NCI-H526 (cell line): ENCODE data around the gene ZNF692.

Experiments
- DNase-seq, 2 experiments: peaks; one replicate each; lab custom pipeline; 2025; lab: John Stamatoyannopoulos, UW

ZNF692 gene

DNA sequence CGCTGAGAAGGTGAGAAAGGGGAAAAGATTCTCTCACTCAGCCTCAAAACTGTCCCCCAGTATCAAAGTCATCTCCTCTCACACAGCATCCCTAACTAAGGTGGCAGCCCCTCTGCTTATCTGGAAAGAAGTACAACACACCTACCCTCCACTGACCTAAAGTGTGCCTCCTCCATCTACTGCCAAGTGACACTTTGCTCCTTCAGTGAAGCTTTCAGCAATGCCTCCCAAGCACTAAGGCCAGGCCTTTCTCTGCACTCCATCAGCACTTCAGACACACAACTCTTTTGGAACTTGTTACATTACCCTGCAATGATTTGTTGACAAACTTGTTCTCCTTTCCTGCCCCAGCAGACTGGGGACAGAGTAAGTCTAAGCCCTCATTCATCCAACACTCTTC, 34.6 kb downstream of the ZNF692 start:
- DNase-seq = no peak

DNA sequence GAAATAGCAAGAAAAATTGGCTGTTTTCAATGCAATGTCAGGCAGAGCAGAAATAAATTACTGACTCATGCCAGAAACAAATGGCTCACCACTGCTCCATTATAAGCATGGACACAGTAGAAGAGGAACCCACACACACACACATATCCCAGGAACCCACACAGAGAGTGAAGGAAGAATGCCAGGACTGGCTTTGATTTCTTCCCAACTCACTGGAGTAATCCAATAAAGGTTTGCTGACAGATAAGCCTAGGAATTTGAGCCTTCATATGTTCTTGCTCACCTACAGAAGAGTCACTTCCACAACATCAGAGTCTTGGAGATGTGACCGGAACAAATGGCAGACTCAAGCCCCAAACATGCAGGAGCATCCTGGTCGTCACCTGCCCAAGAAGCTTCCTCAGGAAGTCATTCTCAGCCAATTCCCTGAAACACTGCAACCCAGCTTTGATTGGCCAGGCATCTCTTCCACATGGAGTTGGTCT, 35.3 kb downstream of the ZNF692 start:
- DNase-seq = no peak

DNA sequence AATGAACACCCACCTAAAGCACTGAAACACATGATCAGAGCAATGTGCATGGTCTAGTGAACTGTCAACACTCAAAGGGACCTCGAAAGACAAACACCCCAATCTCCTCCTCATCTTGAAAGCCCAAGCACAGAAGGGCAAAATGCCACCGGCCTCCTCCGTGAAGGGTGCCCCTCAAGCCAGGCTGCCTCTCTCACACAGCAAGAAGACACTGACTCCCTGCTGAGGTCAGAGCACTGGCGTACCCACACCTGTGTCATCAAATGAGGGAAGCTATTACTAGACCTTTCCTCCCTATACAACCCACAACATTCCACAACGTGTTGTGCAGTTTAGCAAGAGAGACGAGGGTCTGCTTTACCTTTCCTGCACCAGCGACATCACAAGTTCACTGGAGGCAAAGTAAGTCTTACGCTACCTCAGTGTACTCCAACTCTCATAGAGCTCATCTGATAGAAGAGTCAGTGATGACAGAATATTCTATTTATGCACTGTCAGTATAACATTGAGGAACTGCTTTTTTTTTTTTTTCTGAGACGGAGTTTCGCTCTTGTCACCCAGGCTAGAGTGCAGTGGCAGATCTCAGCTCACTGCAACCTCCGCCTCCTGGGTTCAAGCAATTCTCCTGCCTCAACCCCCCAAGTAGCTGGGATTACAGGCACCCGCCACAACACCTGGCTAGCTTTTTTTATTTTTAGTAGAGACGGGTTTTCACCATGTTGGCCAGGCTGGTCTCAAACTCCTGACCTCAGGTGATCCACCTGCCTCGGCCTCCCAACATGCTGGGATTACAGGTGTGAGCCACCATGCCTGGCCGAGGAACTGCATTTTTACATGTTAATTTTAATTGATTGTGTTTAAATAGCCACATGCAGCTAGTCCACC, 36.5 kb downstream of the ZNF692 start:
- DNase-seq = no peak

DNA sequence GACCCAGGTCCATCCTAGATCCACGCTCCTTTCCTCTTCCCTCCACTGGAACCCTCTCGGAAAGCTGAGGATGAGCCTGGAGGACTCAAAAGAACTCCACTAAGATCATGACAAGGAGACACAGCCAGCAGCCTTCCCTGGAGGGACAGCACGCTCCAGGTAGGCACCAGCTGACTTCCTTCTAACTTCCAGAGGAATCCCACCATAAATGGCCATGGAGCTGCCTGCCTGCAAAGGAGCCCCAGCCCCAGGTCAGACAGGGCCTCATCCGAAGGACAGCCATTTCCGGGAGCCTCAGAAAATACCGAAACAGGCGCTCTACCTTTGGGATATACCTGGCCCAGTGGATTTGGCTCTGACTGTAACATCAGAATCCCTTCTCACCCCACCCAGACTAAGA, 37.2 kb downstream of the ZNF692 start:
- DNase-seq = no peak

DNA sequence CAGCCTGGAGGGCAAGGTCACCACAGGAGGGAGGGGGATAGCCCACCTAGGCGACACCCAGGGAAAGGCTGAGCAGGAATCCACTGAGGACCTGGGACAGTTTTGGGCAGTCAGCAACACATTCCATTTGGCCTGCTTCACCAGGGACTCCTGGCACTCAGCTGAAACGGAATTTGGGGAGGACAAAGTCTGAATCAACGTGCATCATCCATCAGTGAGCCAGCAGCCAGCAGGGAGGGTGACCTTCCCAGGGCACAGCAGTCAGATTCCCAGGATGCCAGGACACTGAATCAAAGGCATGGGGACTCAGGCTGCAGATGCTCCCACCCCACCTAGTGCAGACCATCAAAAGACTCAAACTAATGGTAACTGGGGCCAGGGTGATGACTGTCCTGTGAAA, 37.8 kb downstream of the ZNF692 start:
- no peak for DNase-seq

DNA sequence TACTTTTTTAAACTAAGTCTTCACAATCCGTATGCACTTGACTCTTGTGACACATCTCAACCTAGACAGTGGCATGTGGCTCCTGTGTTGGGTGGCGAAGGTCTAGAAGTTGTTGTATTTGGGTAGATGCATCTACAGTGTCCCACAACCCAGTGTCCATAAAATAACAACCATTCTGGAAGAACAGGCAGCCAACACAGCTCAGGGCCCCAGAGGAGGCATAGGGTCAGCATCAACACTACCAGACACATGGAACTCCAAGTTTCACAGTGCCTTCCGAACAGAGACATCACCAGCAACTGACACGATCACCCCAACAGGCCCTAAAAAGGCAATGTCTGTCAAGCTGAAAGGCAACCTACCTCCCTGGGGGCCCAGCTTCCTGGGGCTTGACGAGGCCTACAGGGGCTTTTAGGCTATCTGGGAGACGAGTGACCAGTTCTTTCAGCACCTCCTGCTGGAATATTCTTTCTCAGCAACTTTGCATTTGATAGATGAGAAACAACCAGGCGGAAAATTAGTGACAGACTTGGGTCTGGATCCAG, 38.8 kb downstream of the ZNF692 start:
- no peak for DNase-seq

DNA sequence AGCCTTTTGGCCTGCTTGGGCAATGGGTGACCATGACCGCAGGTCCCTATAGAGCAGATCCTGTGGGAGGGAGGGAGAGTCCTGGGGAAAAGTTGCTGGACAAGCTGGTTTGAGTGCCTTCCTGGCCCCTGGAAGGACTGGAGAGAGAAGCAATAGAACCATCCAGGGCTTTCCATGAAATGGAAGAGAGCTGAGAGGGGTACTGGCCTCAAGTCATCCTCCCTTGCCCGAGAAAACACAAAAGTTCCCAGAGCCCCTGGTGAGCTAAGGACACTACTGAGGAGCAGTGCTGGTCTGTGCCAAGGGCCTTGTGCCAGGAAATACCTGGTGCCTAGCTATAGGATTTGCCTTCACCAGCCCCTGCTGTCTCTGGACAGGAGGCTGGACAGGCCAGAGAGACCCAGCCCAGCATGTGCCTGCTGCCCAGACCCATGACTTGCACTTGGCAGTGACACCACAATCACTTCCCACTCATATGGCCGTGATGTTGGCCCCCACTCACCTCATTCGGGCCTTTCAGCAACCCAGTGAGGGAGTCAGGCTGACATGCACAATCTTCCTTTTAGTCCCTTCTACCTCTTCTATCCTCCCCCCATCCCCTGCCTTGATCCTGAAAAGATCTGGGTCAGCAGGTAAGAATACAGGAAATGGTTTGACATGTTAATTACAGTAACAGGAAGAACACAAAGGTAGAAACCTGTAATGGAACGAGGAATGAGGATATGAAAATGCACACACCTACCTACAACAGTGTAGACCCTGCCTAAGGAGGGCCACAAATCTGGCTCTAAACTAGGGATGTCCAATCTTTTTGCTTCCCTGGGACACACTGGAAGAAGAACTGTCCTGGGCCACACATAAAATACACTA, 40.1 kb downstream of the ZNF692 start:
- DNase-seq = no peak

DNA sequence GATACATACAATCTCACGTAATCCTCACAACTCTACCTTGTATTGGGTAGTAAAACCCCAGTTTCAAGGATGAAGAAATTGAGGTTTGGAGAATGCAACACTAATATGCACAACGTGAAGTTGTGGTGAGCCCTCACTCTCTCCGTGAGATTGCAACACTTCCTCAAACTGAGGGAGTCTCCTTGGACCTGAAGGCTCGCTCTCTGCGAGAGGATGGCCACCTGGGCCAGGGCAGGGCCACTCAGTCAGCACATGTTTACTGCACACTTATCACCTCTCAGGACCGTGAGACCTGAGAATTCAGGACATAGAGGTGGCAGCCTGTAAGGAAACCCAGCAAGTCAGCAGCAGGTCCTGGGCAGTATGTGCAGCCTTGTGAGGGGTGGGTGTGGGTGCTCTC, 41.8 kb downstream of the ZNF692 start:
- no peak for DNase-seq

DNA sequence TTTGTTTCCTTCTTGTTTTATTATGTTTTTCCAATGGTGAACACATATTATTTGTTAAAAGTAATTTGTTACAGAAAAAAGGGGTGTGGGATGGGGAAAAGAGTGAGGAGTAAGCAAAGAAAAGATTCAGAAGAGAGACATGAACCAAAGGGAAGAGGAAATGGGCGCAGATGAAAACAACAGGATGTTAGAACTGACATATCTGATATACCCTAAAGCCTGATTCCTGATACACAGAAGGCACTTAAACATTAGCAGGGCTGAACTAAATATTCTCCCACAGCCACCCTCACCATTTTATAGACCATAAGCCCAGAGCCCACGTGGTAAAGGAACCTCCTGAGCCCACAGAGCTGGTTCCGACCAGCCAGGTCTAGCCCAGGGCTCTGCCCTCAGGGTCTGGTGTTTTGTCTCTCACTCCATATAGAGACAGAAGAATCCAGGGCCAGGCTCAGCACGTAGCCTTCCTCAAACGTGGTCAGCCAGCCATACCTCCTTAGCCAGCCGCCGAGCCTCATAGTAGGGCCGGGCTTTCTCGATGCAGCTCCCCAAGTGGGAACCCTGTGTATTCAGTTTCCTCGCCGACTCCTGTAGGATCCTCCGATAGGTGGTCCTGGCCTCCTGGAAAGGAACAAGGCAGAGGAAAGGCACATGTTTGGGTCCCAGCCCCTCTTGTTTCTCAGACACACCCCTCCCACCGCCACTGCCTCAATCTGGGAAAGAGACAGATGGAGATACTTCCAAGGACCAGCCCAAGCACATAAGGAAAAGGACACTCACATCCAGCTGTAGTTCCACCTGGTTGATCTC, 42.6 kb downstream of the ZNF692 start:
- no peak for DNase-seq

DNA sequence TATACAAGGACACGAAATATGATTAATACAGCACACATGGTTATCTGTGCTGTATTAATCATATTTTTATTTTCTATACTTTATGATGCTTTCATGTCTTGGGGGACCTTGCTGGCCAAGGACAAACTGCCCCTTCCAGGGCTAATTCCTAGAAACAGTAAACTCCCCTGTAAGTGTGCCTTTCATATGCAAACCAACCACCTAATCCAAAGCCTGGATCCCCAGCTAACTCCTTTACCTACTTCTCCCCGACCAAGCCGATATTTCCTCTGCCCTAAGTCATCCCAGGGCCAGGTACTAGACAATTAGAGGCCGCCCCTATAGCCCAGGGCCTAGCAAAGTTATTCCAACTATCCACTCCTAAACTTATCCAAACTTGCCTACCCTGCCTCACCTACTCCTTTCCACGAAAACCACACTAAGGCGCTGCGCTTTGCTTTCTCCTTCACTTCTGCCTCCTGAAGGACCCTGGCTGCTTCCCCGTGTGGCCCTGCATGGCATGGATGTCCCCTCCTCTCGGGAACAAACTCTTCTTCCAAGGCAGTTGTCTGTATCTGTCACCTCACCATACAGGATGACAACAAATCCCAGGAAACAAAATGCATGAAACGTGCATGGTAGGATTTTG, 43.4 kb downstream of the ZNF692 start:
- DNase-seq = no peak

DNA sequence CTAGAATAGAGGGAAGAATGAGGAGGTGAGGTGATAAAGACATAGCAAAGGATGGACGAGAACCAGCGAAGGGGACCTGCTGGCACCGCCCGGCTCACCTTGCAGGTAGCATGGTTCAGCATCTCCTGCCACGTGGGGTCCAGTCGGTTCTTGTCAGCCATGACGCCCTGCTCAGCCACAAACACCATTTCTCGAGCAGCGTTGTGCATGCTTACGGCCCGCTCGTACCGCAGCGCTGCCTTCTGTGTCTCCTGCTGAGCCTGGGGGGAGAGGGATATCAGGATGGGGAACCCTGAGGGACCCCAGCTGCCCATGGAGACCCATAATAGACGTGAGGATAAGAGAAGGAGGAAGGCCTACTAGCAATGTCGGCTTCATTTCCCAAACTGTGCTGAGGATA, 44.5 kb downstream of the ZNF692 start:
- no peak for DNase-seq

DNA sequence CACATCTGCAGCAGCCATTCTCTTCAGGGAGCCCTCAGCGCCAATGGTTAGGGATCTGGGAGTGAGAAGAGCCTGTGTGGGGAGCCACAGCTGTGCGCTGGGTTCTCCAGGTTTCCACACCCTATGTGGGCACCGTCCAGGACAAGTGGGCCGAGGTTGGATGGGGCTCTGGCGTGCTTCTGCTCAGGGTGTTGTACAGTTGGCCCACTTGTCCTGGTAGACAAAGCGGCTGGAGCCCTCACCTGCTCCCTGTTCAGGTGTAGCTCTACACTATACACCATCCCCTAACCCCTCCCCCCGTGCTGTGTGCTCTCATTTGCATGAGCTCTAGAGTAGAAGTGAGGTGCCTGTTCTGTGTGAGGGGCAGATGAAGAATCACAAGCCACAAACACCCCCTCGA, 45.3 kb downstream of the ZNF692 start:
- peak in 1 of 2 experiments; percentile 41 for DNase-seq

DNA sequence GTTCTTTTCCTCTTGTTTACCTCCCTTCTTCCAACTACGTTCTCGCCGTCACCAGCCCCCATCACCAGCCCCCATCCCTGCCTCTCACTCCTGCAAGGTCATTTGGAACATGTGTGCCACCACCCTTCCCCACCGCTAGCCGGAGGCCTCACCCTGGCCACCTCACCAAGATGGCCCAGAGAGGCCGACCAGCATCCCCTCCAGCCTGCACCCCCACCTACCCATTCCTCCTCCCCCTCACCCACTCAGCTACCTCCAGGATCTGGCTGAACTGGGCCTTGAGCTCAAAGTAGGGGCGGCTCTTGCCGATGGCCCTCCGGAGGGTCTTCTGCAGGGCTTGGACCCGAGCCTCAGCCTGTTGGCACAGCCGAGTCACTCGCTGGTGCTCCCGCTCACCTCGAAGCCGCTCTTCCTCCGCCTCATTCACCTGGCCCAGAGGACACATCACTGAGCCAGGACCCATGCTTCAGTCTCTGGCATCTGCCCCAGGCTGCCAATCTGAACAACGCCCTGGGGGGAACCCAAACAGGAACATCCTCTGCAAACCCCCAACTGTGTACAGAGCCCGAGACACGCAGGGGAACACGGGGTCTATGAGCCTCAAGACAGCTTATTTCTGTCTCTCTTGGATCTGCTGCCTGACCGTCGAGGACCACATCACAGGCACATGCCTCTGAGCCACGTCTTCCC, 46.0 kb downstream of the ZNF692 start:
- no peak for DNase-seq

DNA sequence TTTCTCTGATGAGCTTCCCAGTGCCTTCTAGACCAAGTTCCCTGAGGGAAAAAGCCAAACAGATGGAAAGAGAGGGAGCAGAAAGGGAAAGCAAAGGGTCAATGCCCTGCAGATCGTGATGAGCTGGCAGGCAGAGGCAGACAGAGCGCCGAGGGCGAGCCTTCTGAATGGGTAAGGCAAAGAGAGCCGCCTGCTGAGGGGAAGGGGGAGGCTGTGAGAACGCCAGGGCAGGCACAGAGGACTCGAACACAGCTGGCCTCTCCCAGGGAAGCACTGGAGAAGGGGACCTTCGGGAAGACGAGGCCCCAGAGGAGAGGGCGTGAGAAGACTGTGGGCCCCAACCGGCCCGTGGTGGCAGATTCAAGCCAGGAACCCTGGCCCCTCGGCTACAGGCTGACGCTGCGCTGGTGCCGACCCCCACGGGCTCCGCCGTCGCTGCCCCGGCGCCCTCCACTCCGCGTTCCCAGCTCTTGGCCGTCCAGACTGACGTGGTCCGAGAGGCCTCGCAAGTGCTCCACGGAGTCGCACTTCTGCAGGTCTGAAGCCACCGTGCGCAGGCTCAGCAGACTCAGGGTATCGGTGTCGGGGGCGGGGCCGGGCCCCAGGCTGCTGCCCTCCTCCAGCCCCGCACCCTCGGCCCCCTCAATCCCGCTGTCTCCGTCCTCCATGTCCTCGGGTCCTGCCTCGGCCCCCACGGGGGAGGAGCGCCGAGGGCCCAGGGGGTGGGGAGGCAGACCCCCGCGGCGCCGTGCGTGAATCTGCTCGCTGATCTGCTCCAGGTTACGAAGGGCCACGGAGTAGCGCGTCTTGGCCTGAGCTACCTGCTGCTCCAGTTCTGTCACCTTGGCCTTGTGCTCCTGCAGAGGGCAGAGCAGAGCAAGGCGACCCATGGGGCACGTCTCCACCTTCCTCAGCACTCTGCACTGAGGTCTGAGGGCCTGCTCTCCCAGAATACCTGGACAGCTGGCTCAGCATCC, 47.1 kb downstream of the ZNF692 start:
- DNase-seq = no peak

DNA sequence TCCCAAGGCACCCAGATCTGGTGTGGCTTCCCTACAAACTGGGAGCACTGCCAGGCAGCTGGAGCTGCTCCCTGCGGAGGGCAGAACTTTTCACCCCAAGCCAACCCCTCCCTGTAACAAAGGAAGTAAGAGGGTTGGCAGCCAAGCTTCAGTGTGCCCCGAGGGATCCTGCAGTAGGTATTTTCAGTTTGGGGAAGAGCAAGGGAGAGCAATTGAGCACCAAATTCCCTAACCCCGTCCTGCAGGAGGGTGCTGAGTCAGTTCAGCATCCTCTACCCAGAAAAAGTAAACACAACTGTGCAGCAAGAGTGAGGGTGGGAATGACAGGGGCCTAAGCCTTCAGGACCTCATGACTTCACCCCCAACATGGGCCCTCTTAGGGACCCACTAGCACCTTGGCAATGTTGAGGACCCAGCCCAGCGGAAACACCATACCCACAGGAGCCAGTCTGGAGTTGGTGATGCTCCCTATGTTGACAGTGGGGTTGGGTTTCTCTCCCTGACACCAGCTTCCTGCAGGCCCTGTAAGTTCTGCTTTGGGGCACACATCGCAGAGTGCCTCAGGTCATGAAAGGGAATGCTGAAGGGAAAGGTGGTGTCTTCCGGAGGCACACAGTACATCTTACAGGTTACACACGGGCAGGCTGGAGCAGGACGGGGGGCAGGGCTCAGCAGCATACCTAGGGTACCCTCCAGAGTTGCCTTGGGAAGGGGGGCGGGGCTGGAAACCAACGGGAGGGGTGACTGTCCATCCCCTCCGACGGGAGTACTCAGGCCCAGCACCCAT, 48.0 kb downstream of the ZNF692 start:
- no peak for DNase-seq

DNA sequence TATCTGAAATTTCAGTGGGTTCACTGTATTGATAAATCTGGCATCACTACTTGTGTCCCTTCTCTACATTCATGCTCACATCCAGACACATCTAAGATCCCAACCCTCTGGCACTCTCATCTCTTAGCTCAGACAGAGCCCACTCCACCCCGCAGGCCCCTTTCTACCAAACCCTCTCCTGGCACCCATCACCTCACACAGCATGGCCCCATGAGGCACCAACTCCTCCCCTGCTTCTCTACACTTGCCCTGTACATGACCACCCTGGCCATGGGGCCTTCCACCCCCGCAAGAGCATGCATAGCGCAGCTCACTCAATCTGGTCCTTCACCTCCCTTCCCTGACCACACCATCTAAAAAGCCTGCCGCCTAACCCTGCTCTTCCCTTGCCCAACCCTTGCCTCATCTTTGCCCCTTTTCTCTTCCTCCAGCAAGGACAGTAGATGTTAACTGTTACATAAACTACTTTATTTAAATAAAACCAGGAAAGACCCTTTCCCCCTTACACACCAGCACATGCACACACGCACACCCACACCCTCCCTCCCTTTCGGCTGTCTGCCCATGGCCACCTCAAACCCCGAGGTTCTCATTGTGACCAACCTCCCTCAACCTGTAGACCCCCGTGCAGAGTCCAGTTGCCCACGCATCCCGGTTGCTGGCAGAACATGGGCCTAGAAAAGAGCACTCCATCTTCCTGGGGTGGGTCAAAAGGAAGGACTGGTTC, 48.7 kb downstream of the ZNF692 start:
- DNase-seq = no peak

DNA sequence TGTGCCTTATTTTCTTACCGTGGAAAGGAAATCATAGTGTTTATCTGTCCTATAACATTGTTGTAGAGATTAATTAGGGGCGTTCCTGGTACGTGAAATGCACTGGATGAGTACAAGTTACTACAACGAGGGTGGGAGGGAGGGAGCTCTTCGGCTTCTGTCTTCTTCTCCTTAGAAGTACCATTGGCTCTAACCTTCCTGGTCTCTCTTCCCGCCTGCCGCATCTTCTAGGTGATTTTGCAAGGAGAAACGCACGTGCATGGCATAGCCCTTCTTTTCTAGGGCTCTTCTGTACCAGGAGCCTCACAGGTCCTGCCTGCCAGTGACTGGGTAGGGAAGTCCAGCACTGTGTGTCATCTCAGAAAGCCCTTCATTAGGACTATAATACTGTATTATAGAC, 50.0 kb downstream of the ZNF692 start:
- no peak for DNase-seq
